ENCODE measurements around the gene SYF2. TPM values are rescaled to one million over a fixed set of nuclear protein-coding genes. Genes with fewer than 3 reads are reported as not detected.

SYF2 gene
- total and polyA plus RNA-seq, 2 of the 13 experiments (the other 11 are each of a cell fraction or from before 2014, with no cell fraction given), result 17.8 to 34.1 TPM

DNA sequence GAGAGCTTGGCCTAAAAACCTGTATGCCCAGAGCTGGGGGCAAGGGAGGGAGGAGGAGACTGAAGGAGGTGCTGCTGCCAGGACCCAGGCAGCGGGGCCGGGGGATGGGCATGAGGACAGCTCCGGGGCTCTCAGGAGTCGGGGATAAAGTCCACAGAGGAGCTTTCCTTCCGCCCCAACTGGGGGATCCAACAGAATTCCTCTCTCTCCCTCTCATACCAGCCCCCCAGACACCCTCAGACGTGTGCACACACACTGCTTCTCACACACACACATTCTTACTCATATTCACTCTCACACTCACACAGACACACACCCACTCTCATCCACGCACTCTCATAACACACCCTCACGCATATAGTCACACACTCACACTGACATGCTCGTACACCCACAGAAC is 39.1 kb downstream of the SYF2 start (continued):
- TF ChIP-seq KDM2A (CRISPR knock-in tag; IDR thresholded peaks at IDR 0.05; ENCODE audit: borderline replicate concordance, low read depth), result no peak
- TF ChIP-seq RBAK (CRISPR knock-in tag; IDR thresholded peaks at IDR 0.05), result no peak
- TF ChIP-seq HNF4G (IDR thresholded peaks at IDR 0.05; ENCODE audit: borderline replicate concordance, low read depth, low read length), result 0 out of 2 replicates have a peak, but pooled peaks have one; percentile 17
- TF ChIP-seq HNF4G (CRISPR knock-in tag; IDR thresholded peaks at IDR 0.05; ENCODE audit: borderline replicate concordance, low read depth), result no peak
- TF ChIP-seq, protein P1, sequence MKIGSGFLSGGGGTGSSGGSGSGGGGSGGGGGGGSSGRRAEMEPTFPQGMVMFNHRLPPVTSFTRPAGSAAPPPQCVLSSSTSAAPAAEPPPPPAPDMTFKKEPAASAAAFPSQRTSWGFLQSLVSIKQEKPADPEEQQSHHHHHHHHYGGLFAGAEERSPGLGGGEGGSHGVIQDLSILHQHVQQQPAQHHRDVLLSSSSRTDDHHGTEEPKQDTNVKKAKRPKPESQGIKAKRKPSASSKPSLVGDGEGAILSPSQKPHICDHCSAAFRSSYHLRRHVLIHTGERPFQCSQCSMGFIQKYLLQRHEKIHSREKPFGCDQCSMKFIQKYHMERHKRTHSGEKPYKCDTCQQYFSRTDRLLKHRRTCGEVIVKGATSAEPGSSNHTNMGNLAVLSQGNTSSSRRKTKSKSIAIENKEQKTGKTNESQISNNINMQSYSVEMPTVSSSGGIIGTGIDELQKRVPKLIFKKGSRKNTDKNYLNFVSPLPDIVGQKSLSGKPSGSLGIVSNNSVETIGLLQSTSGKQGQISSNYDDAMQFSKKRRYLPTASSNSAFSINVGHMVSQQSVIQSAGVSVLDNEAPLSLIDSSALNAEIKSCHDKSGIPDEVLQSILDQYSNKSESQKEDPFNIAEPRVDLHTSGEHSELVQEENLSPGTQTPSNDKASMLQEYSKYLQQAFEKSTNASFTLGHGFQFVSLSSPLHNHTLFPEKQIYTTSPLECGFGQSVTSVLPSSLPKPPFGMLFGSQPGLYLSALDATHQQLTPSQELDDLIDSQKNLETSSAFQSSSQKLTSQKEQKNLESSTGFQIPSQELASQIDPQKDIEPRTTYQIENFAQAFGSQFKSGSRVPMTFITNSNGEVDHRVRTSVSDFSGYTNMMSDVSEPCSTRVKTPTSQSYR (CRISPR knock-in tag; IDR thresholded peaks at IDR 0.05; ENCODE audit: borderline replicate concordance), result peak; percentile 48; the same call in 1 of the 2 replicates
- TF ChIP-seq CREM (IDR thresholded peaks at IDR 0.05), result no peak
- no peak for TF ChIP-seq CREM (CRISPR knock-in tag; IDR thresholded peaks at IDR 0.05)
- TF ChIP-seq, protein P2, sequence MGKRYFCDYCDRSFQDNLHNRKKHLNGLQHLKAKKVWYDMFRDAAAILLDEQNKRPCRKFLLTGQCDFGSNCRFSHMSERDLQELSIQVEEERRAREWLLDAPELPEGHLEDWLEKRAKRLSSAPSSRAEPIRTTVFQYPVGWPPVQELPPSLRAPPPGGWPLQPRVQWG (CRISPR knock-in tag; IDR thresholded peaks at IDR 0.05; ENCODE audit: borderline replicate concordance, low read depth), result no peak
- TF ChIP-seq, protein P3, sequence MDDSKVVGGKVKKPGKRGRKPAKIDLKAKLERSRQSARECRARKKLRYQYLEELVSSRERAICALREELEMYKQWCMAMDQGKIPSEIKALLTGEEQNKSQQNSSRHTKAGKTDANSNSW (CRISPR knock-in tag; IDR thresholded peaks at IDR 0.05; ENCODE audit: borderline replicate concordance), result no peak
- TF ChIP-seq HNRNPL (IDR thresholded peaks at IDR 0.05; ENCODE audit: low read depth, low read length), result 0 out of 2 replicates have a peak, but pooled peaks have one; percentile 40
- TF ChIP-seq ZMYM4 (CRISPR knock-in tag; IDR thresholded peaks at IDR 0.05), result no peak

All from HepG2 (cell line).